COLO829 (cell line): ENCODE measurements around the gene MARCHF9.

Experiments used
- DNase-seq: peaks from one replicate; pipeline ENCODE4 v3.0.0; 2012; ENCODE audit warnings: low spot score

MARCHF9 gene

GRCh38 chr12:57737467-57738460 lies 17.1 kb upstream of the MARCHF9 start:
- DNase-seq: no peak

GRCh38 chr12:57738661-57739237 lies 16.2 kb upstream of the MARCHF9 start, which contains the start of gene AGAP2:
TSS of gene AGAP2 (minus strand) at chr12:57738742. CDS start at chr12:57738246, 496 bp downstream.
- no peak for DNase-seq

- DNase-seq: no peak
These were observed 15.5 kb upstream of the MARCHF9 start for GRCh38 chr12:57739387-57739786.

- DNase-seq: no peak
These were observed 14.9 kb upstream of the MARCHF9 start for GRCh38 chr12:57739914-57740538.

GRCh38 chr12:57740656-57741412 lies 14.1 kb upstream of the MARCHF9 start:
- DNase-seq: no peak

GRCh38 chr12:57741413-57741789 lies 13.5 kb upstream of the MARCHF9 start:
- DNase-seq: no peak

- DNase-seq: no peak
These were observed 12.8 kb upstream of the MARCHF9 start for GRCh38 chr12:57741844-57742738.

- no peak for DNase-seq
These were observed 11.1 kb upstream of the MARCHF9 start for GRCh38 chr12:57743769-57744168.

GRCh38 chr12:57744194-57744776 lies 10.6 kb upstream of the MARCHF9 start:
- peak; percentile 87 for DNase-seq

- peak; percentile 100 for DNase-seq
These were observed 10.0 kb upstream of the MARCHF9 start, which contains the start of gene TSPAN31 for GRCh38 chr12:57744777-57745484. TSS of gene TSPAN31 (plus strand) at chr12:57745039. CDS start at chr12:57745155, 116 bp downstream.

- DNase-seq: no peak
These were observed 9.4 kb upstream of the MARCHF9 start for GRCh38 chr12:57745485-57745881.

GRCh38 chr12:57746025-57746424 lies 8.9 kb upstream of the MARCHF9 start:
- DNase-seq: no peak

- no peak for DNase-seq
These were observed 5.8 kb upstream of the MARCHF9 start for GRCh38 chr12:57749061-57749460.

- no peak for DNase-seq
These were observed 4.1 kb upstream of the MARCHF9 start for GRCh38 chr12:57750561-57751431.

GRCh38 chr12:57751432-57751787 lies 3.5 kb upstream of the MARCHF9 start:
- no peak for DNase-seq

- peak; percentile 100 for DNase-seq
These were observed 2.9 kb upstream of the MARCHF9 start, which contains the start of gene CDK4 for GRCh38 chr12:57751788-57752667. TSS of gene CDK4 (minus strand) at chr12:57752310. CDS start at chr12:57751717, 593 bp downstream.

GRCh38 chr12:57752668-57753000 lies 2.3 kb upstream of the MARCHF9 start:
- DNase-seq: no peak
